GM12872 (cell line): Measurements from ENCODE around the gene CIB2.

Experiments used
- TF ChIP-seq, protein P1 (sequence below): IDR thresholded peaks from 3 replicates; pipeline ENCODE4 v1.5.1; 2011; ENCODE audit warnings: low read depth, mild to moderate bottlenecking, low read length, moderate library complexity; ENCODE audit not compliant: insufficient read depth

Gene CIB2

DNA sequence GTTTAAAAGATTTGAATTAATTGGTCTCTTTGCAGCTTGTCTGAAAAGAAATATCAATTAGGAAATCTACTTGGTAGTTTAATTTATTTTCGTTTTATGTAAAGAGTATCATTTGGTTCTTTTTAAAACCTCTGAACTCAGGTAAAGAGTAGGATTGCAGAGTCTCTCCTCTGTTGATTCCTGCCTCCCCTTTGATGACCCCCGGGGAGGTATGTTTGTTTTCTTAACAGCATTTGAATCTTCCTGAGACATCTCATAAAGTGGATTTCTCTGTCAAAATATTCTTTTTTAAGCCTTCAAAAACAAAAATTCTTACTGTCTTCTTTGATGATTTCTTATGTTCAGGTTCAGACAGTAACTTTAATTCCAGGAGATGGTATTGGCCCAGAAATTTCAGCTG, 26.0 kb upstream of the CIB2 start:
- TF ChIP-seq, protein P1, sequence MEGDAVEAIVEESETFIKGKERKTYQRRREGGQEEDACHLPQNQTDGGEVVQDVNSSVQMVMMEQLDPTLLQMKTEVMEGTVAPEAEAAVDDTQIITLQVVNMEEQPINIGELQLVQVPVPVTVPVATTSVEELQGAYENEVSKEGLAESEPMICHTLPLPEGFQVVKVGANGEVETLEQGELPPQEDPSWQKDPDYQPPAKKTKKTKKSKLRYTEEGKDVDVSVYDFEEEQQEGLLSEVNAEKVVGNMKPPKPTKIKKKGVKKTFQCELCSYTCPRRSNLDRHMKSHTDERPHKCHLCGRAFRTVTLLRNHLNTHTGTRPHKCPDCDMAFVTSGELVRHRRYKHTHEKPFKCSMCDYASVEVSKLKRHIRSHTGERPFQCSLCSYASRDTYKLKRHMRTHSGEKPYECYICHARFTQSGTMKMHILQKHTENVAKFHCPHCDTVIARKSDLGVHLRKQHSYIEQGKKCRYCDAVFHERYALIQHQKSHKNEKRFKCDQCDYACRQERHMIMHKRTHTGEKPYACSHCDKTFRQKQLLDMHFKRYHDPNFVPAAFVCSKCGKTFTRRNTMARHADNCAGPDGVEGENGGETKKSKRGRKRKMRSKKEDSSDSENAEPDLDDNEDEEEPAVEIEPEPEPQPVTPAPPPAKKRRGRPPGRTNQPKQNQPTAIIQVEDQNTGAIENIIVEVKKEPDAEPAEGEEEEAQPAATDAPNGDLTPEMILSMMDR: no peak

DNA sequence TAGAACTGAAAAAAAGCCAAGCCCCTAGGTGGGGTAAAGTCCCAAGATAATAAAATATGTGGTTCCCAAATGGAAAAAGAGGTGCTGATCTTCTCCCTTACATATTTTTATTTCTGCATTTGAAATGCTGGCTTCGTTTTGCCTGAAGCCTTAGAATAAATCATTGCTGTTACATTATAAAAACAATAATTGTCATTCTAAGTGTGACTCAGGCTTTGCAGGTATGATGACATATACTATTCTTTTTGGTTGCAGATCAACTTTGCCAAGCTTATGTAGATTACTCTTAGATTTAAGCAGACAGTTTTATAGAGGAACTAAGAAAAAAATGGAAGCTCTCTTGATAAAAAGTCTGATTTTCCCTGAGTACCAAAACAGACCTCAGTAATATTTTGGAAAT, 25.4 kb upstream of the CIB2 start:
- TF ChIP-seq, protein P1: no peak

DNA sequence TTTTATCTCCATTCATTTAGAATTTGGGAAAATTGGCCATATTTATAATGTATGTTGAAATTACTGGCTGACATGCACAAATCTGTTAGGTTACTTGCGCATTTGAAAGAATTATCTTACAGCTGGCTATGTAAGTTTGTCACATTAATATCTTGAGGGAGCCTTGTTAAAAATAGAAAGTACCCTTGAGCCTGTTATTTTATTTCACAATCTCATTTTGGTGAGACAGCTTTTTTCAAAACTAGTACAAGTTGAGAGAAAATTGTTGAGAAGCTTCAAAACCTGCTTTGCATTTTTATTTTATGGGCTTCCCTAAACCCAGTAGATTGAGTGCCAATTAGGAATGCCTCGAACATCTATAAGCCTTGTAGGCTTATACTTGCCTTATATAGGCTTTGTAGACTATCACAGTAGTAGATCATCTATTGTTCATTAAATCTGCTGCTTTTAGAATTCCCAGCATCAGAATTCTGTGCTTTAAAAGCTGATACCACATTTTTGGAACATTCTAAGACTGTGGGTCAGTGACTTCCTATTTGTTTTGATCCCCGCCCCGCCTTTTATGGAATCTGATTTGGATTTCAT, 24.2 kb upstream of the CIB2 start:
- TF ChIP-seq, protein P1: no peak

DNA sequence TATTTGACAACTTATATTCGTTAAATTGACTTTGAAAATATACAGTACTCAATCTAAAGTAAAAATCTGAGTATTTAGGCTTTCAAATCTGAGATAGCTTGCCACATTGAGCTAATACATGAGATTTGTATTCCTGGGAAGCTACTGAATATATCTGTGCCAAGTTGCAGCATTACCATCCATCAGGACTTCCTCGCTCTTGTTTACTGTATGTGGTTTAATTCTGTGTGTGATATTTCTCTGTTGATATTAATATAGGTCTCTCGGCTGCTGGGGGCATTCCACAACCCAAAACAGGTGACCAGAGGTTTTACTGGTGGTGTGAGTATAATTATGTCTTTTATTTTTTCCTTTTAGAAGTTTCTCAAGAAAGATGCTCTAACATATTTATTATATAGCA, 23.7 kb upstream of the CIB2 start:
- TF ChIP-seq, protein P1: no peak

DNA sequence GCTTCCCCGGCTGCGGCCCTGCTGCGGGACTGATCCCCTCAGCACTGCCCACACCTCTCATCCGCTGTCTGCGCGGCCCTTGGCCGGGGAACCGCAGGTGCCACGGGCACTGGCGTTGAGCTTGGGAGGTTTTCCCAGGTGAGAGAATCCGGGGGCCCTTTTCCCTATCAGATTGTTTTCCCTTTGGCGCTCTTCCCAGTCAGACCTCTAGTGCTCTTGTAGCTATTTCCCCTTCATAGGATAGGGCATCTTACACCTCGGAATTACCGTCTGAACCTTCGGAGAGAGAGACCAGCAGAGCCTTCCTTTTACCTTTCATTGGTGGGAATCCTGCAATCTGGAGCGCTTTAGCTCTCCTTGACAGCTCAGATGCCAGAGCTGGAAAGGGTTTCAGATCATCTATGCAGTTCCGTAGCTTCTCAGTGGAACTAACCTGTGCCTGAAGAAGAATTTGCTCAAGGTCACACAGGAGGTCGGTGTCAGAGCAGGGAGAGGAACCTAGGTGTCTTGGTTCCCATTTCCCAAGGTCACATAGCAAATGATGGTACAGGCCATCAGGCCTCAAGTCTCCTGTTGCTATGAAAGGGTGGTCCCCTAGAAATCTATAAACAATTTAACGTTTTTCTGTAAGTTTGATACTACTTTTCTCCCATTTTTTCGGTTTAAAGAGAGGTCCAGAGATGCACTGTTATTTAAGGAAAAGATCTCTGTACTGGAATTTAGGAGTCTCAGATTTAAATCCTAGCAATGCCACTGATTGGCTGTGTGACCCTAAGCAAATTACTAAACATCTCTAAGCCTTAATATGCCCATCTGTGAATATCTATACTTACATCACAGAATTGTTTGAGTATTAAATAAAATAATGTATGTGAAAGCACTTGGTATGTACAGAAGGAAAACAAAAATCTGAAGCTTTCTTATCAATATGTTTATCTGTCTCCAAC, 18.8 kb upstream of the CIB2 start:
- TF ChIP-seq, protein P1: no peak

DNA sequence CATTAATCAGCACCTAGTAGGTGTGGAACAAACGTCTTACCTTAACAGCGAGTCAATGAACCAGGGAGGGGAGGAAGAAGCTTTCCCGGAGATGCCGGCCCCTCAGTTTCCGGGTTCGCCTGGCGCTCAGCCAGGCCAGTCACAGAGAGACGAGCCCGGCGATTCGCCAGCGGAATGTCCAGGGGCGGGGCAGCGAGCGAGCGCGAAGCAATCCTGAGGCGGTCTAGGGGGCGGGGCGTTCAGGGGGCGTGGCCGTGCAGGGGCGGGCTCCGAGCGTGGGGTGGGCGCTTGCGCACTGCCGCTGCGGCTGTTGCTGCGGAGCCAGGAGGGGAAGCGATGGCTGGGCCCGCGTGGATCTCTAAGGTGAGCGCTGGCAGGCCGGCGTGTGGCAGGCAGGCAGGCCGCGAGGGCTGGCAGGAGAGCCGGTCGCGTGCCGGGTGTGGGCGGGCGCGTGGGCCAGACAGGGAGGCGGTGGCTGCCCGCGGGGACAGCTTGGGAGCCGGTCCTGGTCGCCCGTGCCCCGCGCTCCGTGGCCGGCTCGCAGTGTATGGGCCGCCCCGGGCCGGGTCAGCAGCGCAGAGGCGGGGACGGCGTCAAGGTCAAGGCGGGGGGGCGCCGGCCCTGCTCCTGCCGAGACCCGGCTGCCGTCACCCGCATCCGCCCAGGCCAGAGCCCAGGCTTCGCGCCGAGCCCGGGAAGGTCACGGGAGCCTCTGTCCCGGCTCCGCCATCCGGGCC, 18.0 kb upstream of the CIB2 start, which contains the start of gene IDH3A:
IDH3A (plus strand) TSS at position 295 of the 737 bp plus-strand sequence; CDS start at position 337, 42 bp downstream.
- TF ChIP-seq, protein P1: no peak
